ENCODE results near the gene NCS1.

DNA sequence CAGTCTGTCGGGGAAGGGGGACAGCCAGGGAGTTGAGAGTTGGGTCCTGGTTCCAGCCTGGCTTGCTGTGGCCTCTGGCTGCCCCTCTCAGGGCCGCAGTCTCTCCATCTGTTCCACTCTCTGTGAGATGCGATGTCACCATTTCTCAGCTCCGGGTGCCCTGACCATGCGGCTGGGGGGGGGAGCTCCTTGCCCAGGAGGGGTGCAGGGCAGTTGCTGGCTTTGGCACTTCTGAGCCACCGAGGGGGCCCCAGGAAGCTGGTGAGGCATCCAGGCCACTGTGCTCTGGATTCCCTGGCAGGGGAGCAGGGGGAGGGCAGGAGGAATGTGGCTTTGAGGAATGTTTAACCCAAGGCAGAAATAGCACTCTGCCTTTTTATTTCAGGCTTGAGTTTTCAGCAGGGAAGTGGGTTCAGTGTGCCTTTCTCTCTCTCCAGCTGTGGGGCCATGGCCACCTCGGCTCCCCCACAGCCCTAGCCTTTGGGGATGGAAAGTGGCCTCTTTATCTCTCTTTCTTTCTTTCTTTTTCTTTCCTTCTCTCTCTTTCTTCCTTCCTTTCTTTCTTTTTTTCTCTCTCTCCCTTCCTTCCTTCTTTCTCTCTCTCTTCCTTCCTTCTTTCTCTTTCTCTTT lies 11.0 kb downstream of the NCS1 start:
- TF ChIP-seq, protein P1, sequence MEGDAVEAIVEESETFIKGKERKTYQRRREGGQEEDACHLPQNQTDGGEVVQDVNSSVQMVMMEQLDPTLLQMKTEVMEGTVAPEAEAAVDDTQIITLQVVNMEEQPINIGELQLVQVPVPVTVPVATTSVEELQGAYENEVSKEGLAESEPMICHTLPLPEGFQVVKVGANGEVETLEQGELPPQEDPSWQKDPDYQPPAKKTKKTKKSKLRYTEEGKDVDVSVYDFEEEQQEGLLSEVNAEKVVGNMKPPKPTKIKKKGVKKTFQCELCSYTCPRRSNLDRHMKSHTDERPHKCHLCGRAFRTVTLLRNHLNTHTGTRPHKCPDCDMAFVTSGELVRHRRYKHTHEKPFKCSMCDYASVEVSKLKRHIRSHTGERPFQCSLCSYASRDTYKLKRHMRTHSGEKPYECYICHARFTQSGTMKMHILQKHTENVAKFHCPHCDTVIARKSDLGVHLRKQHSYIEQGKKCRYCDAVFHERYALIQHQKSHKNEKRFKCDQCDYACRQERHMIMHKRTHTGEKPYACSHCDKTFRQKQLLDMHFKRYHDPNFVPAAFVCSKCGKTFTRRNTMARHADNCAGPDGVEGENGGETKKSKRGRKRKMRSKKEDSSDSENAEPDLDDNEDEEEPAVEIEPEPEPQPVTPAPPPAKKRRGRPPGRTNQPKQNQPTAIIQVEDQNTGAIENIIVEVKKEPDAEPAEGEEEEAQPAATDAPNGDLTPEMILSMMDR (conservative IDR thresholded peaks at IDR 0.05; ENCODE audit: low read length): no peak
- no peak for TF ChIP-seq EZH2phosphoT487 (IDR thresholded peaks at IDR 0.05; ENCODE audit: borderline replicate concordance)

All from Loucy (cell line).